Activated CD4-positive, CD25-positive, alpha-beta regulatory T cell (primary cell): ENCODE data around the gene TMEM50A.
"Not testable (repeated sequence)": the region's sequence is repeated elsewhere in the genome, so short reads cannot be mapped to it uniquely, and the experiment has no call there.

Experiments used
- DNase-seq, 4 experiments: peaks; one replicate each; lab custom pipeline; 2025; lab: John Stamatoyannopoulos, UW

Gene TMEM50A

DNA sequence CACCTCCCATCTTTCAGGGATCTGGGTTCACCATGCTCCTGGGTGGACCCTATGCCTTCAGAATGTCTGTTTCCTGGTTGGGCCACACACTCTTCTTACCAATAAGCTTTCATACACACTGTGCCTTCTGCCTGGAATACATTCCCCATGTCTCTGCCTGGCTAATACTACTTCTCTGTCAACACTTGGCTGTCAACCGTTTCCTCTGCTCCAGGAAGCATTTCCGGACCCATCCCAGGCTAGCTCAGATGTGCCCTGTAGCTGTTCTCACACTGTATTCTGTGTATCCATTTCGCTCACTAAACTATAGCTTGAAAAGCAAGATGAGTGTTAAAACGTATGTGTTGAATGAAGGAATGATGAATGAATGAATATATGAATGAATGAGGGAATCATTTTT, 49.0 kb downstream of the TMEM50A start:
- DNase-seq = not testable (repeated sequence)

- not testable (repeated sequence) for DNase-seq
These were observed 50.6 kb downstream of the TMEM50A start for GRCh38 chr1:25388691-25389090.

GRCh38 chr1:25389721-25390120, 51.6 kb downstream of the TMEM50A start:
- DNase-seq = not testable (repeated sequence)

- no peak for DNase-seq
These were observed 54.7 kb downstream of the TMEM50A start for GRCh38 chr1:25392841-25393240.

GRCh38 chr1:25397549-25397948, 59.4 kb downstream of the TMEM50A start:
- DNase-seq = not testable (repeated sequence)

- not testable (repeated sequence) for DNase-seq
These were observed 59.9 kb downstream of the TMEM50A start for GRCh38 chr1:25398079-25398478.

GRCh38 chr1:25402947-25403803, 65.0 kb downstream of the TMEM50A start:
- DNase-seq = not testable (repeated sequence)

DNA sequence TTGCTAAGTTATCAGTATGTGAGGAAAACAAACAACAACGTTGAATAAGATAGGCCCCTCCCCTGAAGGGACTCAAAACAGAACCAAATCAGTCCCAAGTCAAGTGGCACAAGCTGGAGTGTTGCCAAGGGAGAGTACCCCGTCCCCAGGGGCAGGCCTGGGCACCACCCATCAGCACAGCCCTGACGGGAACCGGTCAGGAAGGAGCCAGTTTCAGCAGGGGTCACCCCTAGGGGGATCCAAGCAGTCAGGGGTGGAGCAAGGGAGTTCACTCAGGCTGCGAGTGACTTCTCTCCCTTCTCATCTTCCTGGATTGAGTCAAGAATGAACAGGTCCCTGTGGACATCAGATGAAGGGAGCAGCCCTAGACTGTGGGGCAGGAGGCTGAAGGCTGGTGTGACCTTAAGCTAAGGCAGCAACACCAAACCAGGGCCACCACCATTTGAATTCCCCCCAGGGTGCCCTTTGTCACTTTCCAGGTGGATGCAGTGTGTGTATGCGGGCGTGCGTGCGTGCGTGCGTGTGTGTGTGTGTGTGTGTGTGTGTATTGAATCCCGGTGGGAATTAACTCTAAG, 67.7 kb downstream of the TMEM50A start:
- not testable (repeated sequence) for DNase-seq

DNA sequence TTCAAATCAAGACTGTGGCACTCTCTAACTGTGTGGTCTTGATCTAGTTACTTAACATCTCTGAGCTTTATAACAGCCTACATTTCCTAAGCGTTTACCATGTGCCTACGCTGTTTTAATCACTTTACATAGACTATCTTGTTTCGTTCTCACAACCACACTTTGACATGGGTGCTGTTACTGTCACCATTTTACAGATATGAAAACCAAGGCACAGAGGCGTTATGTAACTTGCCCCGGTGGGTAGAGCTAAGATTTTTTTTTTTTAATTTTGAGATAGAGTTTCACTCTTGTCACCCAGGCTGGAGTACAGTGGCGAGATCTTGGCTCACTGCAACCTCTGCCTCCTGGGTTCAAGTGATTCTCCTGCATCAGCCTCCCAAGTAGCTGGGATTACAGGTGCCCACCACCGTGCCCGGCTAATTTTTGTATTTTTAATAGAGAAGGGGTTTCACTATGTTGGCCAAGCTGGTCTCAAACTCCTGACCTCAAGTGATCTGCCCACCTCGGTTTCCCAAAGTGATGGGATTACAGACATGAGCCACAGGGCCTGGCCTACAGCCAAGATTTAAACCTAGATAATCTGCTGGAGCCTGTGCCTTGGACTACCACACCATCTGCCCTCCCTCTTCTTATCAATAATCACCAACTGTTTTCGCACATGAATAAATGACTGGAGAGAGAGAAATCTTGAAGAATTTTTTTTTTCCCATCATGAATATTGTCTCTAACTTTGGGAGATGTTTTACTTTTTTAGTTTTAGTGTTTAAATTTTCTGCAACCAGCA, 71.7 kb downstream of the TMEM50A start:
- not testable (repeated sequence) for DNase-seq
